ENCODE results near the gene TTYH1. TPM values are rescaled to one million over a fixed set of nuclear protein-coding genes. Genes with fewer than 3 reads are reported as not detected.

Gene TTYH1
- total and polyA plus RNA-seq, 2 of the 4 experiments (the other 2 are of a cell fraction), result not detected

GRCh38 chr19:54473071-54473891, 58.0 kb downstream of the TTYH1 start, which contains the start of gene CDC42EP5:
Gene CDC42EP5, minus strand, starts transcription at chr19:54473296. Its CDS starts 7,749 bp downstream, at chr19:54465547.
- DNase-seq (peak; percentile 85), ATAC-seq (ENCODE audit: low read depth) (peak; percentile 99)
- H3K9me3 ChIP-seq (ENCODE audit: control insufficient read depth, insufficient read depth, low read length), result no peaks in the 10 kb centered on the region
- 17% methylated on average over 1 of the region's 14 CpGs; no CpG with 5 or more reads in 1 of the 2 experiments for WGBS, 2 experiments (ENCODE audit: extremely low coverage in 2 of 2, insufficient read length in 1 of 2)
- H2BK120ac ChIP-seq (ENCODE audit: low read depth, low read length), result peak within 1 kb of the TSS; percentile 53
- TF ChIP-seq MAZ (IDR thresholded peaks at IDR 0.05; ENCODE audit: borderline replicate concordance, low read depth, low read length) (peak; percentile 86; the same call in 1 of the 2 replicates), CEBPB (IDR thresholded peaks at IDR 0.05; ENCODE audit: low read depth, low read length) (no peak)
- 0 out of 2 replicates have a peak, but pooled peaks cover 2% of the 10 kb centered on the region for H3K27me3 ChIP-seq (ENCODE audit: control insufficient read depth, insufficient read depth, low read length)
- H2BK5ac ChIP-seq (ENCODE audit: low read depth, low read length, poor library complexity, severe bottlenecking), result peak within 1 kb of the TSS; percentile 53
- peak within 1 kb of the TSS; percentile 54 for H3K18ac ChIP-seq (ENCODE audit: low read depth, low read length)
- H3K4me1 ChIP-seq (ENCODE audit: control insufficient read depth, insufficient read depth, low read length), result peaks cover 12% of the 10 kb centered on the region
- H4K5ac ChIP-seq (ENCODE audit: low read depth, low read length), result peak within 1 kb of the TSS; percentile 68
- peak within 1 kb of the TSS; percentile 88 for H2AFZ ChIP-seq (replicated peaks; ENCODE audit: low read length, poor library complexity)
- H3K36me3 ChIP-seq (ENCODE audit: control insufficient read depth, insufficient read depth, low read length), result no peaks in the 10 kb centered on the region; the same call in 1 of the 2 replicates
- H2BK20ac ChIP-seq (ENCODE audit: low read depth, low read length), result peak within 1 kb of the TSS; percentile 12
- peak within 1 kb of the TSS; percentile 90 for H2AK5ac ChIP-seq (ENCODE audit: low read depth, low read length)
- H3K56ac ChIP-seq (ENCODE audit: extremely low read depth, insufficient read depth, low read length), result peak within 1 kb of the TSS; percentile 54; the same call in 1 of the 2 replicates
- BruUV-seq (replicated peaks), result no TSS peak
- peak within 1 kb of the TSS; percentile 83 for H3K4ac ChIP-seq (ENCODE audit: low read depth, low read length)
- CTCF ChIA-PET, result interaction anchor here (0.6 to 1.4 kb wide), 2 partner anchors 8 to 10 kb away, joined by 3 to 4 read pairs; partner anchors contain the start of gene LENG9
- intact Hi-C loops (cut with micrococcal nuclease), result loop anchor here (10.0 kb wide), 1 partner anchor 592 kb away; the partner anchor contains the start of gene RDH13
- peaks cover 4% of the 10 kb centered on the region; the same call in 1 of the 2 replicates for H3K9me1 ChIP-seq (ENCODE audit: insufficient read depth, low read length)
- H3K14ac ChIP-seq (replicated peaks; ENCODE audit: low read depth, low read length), result peak within 1 kb of the TSS; percentile 64
- H2AK9ac ChIP-seq (replicated peaks; ENCODE audit: low read depth, low read length, poor library complexity), result peak within 1 kb of the TSS; percentile 94
- H3K9ac ChIP-seq (ENCODE audit: low read depth, low read length), result peak within 1 kb of the TSS; percentile 81
- POLR2A ChIA-PET (ENCODE audit: unreplicated experiment), result interaction anchor here (1.4 kb wide), 1 partner anchor 24 kb away, joined by 3 read pairs; the partner anchor contains the start of gene LENG8
- H2BK15ac ChIP-seq (ENCODE audit: low read depth, low read length), result peak within 1 kb of the TSS; percentile 70; the same call in 1 of the 3 replicates
- H3K23ac ChIP-seq (ENCODE audit: low read depth, low read length), result peak within 1 kb of the TSS; percentile 34; the same call in 1 of the 2 replicates
- dilution Hi-C loops (cut with HindIII; ENCODE audit: low sequenced_read_pairs, unreplicated experiment), result no loop called here
- in situ Hi-C loops (cut with MboI; ENCODE audit: low sequenced_read_pairs), result loop anchor here (25.0 kb wide), 4 partner anchors 361 to 1664 kb away; partner anchors contain the start of genes NAT14, NDUFA3, OSCAR and PRPF31
- no peaks in the 10 kb centered on the region for H4K20me1 ChIP-seq (ENCODE audit: insufficient read depth, low read length)
- H3K4me2 ChIP-seq (ENCODE audit: low read depth, low read length), result peak within 1 kb of the TSS; percentile 94
- peak within 1 kb of the TSS; percentile 69 for H3K4me3 ChIP-seq (ENCODE audit: insufficient read depth, low read depth, low read length)
- H4K91ac ChIP-seq (ENCODE audit: insufficient read depth, low read depth, low read length), result peak within 1 kb of the TSS; percentile 56
- H4K8ac ChIP-seq (ENCODE audit: low read depth in 2 of 2, low read length in 2 of 2), result peak within 1 kb of the TSS; percentile 68 to 96
- peak within 1 kb of the TSS; percentile 92 for H3K27ac ChIP-seq (ENCODE audit: insufficient read depth, low read length)
- H3K79me1 ChIP-seq (ENCODE audit: low read depth in 1 of 2, low read length in 2 of 2), result peaks cover 0 to 7% of the 10 kb centered on the region in 2 experiments; a peak in 1 of 4 replicates

Measured in IMR-90 (cell line).